Fibroblast of skin of left biceps (primary cell): ENCODE results near the gene ATXN7.
A peak's percentile ranks its signal among the peaks of the same experiment; 100 is the strongest.

Experiments
- DNase-seq, 2 experiments: peaks; one replicate each; pipeline ENCODE4 v3.0.0-alpha.2; 2013; ENCODE audit warnings: low read depth in 2 of 2

The ATXN7 gene

DNA sequence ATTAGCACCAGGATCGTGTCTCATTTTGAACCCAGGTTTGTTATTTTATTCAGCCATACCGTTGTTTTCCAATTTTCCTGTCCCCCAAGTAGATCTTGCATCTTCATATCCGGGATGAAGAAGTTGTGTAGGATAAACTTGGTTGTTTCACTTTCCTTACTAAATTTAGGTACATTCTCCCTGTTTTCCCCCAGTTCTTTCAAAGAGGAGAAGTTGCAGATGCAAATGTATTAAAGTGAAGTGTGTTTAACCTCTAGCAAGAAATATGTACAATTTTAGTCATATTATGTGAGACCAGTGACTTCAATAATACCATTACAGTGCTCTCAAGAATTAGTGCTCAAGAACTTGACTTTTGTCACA lies 1.3 kb downstream of the ATXN7 start:
- DNase-seq, result no peak

DNA sequence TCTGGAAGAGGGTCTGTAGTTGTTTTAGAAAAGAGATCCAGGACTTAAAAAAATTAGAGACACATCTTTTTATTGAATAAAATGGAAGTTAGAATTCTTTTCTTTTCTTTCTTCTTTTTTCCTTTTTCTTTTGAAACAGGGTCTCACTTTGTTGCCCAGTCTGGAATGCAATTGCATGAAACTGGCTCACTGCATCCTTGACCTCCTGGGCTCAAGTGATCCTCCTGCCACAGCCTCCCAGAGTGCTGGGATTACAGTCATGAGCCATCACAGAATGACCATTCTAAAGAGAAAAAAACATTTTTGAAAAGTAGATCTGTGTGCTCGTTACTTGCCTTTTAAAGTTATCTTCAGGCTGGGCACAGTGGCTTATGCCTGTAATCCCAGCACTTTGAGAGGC lies 3.6 kb downstream of the ATXN7 start:
- no peak for DNase-seq

DNA sequence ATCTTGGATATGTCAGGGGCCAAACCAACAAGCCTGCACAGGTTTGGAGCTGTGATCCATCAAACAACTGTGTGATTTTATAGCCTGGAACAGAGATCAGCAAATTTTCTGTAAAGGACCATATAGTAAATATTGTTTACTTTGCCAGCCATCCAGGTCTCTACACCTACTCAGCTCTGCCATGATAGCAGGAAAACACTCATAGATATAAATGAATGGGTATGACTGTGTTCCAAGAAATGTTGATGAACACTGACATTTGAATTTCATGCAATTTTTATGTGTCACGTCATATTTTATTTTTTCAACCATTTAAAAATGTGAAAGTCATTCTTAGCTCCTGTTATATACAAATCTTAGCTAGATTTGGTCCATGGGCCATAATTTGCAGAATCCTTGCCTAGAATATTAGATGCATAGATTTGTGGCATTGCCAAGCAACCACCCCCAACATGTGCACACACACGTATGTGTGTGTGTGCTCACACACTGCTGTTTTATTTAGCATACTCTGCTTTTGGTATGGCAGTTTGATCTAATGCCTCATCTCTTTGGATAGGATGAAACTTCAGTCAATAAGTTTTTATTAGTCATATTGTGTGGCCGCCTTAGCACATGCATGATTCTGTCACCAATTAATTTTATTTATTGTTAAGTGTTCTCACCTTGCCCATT lies 6.4 kb downstream of the ATXN7 start:
- DNase-seq, result no peak

DNA sequence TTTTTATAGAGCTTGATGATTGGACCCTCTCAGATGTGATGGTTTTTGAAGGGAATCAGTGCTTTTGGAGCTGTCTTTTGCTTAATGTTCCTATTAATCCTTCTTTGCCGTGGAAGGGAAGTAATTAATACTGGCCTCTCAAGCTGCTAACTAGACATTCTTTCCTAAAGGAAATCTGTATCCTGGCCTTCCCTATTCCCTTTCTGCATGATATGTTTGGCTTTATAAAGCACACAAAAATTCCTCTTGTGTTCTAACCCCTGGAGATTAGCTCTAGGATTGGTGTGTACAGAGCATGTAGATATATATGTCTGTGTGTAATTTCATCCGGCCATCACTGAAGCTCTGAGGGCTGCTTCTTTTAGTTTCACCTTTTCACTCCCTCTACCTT lies 6.9 kb downstream of the ATXN7 start:
- no peak for DNase-seq

DNA sequence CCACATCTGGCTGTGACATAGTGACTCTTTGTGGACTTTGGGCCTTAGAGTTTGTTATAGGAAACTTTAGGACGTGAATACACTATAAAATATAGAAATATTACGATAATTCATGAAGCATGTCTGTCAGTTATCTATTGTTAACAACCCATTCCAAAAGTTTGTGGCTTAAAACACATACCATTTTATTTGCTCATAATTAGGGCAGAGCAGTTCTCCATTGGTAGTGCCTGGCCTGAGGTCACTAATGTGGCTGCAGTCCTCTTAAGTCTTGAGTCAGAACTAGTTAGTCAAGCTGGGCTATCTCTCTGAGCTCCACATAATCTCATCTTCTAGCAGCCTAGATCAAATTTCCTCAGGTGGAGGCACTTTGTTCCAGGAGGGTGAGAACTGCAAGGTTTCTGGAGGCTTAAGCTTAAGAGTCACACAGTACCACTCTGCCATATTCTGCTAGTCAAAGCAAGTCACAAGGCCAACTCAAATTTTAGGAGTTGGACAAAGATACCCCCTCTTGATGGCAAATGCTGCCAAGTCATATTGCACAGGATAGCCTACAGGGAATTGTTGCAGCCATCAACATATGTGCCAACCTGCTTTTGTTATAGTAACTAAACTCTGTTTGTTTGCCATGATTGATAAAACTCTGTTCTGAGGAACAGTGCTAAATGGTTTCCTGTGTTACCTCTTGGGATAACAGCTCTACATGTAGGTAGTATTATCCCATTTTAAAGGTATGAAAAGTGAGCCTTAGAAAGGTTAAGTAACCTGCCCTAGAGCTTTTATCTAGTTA lies 8.7 kb downstream of the ATXN7 start:
- peak; percentile 27 to 32 for DNase-seq

DNA sequence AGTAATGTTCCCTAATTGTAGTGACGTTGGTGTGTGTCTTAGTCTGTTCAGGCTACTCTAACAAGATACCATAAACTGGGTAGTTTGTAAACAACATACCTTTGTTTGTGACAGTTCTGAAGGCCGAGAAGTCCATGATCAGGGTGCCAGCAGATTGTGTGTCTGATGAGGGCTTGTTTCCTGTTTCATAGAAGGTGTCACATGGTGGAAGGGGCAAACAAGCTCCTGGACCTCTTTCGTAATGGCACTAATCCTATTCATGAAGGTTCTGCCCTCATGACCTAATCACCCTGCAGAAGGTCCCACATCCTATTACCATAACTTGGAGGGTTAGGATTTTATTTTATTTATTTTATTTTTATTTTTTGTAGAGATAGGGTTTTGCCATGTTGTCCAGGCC lies 11.1 kb downstream of the ATXN7 start:
- DNase-seq, result no peak

DNA sequence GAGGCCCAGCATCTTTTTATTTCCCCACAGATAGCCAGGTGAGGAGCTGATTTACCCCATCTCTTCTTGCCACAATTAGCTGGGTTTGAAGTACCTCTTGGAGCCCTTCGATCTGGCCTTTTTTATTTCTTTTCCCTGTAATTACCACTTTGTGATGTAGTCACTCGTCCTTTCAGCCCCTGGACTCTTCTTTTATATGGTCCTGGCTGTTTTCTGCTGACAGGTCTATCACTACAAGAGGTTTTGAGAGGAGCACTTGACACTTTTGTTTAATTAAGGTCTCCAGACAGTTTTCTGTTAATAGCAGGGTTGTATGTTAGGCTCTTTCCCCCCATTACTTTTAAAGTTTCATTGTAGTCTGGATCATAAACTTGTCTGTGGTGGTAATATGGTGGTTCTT lies 11.8 kb downstream of the ATXN7 start:
- no peak for DNase-seq

DNA sequence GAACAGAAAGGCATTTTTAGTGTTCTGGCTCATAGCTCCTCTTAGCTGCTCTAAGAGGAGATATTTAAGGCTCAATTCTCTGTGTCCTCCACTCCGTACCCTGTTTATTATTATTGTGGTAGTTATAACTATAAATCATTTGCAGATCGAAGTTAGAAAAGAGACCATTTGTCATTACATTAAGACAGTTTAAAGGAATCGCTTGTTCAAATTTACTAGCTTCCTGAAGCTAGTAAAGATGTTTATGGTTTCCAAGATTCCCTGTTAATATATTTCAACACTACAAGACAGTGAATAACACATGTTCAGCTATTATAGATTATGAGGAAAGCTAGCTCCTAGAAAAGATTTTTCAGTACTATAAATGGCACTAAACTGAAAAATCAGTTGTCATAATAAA lies 12.6 kb downstream of the ATXN7 start:
- no peak for DNase-seq

DNA sequence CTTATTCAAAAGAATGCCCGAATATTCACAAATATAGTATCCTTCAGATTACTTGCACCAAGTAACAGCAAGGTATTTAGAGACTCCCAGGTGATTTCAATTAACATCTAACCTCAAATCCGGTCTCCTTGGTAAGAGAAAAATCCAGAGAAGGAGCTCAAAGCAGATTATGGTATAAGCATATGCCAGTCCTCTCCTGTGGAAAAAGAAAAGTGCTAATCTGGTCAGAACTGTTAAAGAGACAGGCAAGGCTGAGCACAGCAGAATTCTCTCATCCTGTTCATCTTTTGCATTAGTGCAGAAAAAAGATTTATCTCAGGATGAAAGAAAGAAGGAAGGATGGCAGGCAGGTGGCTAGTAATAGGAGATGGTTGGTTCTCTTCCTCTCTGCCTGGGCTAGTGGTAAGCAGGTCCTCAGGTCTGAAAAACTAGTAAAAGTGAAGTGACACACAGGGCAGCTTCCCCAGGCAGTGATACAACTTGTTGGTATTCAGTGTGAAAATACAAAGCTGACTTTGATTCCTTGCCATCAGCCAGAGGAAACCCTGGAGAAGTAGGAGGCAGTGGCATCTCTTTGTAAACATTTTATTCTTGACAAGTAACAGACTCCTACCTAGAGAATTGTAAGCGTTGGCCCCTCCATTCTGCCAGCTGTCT lies 14.2 kb downstream of the ATXN7 start:
- DNase-seq, result no peak

DNA sequence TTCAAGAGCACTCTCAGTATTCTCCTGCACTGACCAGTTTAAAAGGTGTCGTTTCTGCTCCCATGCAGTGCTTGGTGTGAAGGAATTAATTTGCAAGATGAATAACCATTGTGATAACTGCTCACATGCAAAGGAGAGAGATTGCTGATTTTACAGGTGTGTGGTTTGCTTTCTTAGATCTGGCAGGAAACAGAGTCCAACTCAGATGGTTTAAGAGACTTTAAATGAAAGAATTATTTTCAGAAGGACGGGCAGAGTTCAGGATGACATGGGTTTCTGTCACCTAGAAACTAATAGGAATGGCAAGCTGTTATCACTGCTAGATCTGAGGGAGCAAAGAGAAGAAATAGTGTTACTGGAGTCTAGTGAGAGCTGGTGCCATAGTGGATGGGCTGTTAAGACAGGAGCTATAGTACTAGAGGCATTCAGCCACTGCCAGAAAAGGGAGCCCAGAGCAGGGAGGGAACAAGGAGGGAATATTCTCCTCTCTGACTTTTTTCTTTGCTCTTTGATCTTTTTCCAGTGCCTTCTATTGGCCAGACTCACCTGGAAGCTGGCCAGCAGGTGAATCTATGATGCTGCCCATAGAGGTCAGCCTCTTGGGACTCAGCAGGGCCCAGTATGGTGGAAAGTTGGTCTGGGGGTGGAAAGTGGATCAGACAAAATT lies 14.9 kb downstream of the ATXN7 start:
- DNase-seq, result no peak

DNA sequence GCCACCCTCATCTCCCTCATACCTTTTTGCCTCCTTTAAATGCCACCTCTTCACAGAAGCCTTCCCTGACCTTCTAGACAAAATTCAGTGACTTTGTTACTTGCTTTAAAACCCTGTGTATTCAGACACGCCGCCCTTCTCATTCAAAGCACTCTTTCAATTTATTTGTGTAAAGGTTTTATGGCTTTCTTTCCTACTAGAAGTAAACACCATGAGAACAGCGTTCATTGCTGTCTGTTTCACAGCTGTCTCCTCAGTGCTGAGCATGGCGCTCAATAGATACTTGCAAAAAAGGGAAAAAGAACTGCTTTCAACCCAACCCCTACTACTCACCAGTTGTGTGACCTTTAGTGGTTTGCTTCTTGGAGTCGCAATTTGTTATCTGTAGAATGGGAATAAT lies 17.0 kb downstream of the ATXN7 start:
- DNase-seq, result no peak

DNA sequence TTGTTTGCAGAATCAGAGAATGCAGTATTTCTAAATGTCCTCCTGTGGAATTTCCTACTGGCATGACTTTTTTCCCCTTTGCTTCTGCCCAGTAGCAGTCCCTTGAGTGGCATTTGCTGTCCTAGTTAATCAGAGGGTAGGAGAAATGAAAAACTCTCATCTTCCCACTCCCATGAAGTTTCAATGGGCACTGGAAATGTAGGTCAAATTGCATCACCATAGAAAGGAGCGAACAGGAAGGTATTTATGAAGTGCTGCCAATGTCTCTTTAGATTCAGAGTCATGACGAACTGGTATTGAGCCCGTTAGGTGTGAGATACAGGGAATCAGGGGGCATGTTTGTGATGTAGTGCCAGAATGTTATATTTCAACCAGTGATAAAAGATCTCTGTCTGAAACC lies 23.2 kb downstream of the ATXN7 start:
- DNase-seq, result no peak

DNA sequence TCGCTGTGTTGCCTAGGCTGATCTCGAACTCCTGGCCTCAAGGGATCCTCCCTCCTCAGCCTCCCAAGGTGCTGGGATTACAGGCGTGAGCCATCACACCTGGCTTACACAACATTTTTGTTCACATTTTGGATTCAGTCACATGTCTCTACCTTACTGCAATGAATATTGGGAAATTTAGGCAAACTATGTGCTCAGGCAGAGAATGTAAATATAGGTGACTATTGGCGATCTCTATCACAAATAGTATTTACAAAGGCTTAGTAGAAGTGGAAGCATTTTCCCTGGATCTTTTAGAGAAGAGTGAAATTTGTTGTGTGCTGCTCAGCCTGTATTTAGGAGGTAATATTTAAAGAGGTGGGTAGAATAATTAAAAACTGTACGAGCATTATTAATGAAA lies 27.9 kb downstream of the ATXN7 start:
- no peak for DNase-seq

DNA sequence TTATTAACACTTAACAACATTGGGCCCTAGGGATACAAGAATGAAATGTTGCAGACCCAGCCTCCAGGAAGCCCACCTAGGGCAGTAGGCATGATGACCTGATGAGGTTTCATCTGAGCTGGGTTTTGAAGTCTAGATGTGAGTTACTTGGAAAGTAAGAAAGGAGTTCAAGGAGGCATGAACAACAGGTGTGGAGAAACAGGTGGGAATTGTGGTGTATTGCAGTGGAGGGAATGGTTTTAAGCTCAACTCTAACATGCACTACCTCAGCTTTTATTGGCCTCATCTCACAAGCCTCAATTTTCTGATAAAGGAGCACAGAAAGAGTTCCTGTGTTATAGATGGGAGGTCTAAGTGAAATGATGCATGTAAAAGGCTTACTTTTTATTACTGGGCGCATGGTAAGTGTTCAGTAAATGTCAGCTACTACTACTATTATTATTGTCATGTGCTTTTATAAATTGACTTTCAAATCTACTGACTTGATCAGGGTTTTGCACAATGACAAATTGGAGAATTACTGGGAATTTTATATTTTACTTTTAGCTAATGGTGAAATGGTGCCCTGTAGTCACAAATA lies 29.2 kb downstream of the ATXN7 start:
- DNase-seq, result no peak

DNA sequence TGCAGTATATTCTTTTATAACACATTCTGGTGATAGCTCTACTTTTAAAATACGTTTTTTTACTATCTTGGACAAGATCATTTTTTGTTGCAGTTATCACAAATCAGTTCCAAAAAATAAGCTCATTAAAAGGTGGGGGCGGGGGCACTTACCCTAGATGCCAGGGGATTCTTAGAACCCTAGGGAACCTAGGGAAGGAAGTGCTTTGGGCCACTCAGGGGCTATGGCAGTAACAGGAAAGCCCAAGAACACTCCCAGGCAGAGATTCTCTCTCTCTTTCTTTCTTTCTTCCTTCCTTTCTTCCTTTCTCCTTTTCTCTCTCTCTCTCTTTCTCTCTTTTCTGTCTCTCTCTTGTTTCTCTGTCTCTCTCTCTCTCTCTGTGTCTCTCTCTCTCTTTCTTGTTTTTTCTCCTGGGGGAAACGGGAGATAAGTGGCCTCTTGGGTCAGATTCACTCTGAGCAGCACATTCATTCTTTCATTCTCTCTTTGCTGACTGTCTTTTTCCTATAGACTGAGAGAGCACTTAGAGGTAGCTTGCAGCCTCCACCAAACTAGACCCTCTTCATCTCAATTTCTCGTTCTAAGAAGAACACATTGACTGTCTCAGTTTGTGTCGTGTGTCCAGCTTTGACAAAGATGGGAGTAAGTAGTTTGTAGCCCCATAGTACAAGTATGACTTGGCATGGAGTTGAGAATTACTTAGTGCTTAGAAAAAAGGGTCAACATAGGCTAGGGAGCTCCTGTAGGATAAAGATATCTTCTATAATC lies 31.9 kb downstream of the ATXN7 start:
- DNase-seq, result no peak

DNA sequence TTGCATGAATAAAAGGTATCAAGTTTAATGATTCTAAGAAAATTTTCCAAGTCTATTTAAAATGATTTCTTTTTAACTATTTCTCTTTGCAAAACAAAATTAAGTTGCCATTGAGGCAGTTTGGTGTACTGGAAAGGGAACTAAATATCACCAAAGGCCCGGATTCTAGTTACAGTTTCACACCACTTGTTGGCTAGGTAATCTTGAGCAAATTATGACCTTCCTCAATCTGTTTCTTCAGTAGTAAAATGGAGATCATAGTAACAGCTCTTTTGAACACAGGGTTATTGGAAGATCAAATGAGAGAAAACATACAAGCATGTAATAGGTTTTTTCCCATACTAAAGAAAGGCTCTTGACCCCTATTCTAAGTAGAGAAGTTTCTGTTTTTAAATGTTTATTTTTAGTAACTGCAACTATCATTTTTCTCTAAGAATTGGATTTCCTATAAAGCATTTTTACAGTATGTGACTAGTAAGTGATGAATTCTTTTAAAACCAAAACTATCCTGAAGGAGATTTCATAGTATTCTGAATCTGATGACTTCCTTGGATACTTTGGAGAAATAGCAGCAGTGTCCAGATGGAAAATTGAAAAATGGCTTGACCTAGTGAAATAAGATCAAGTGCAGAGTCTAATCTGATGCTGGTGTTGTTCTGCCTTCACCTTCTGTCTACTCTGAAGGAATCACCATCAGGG lies 32.8 kb downstream of the ATXN7 start:
- no peak for DNase-seq

DNA sequence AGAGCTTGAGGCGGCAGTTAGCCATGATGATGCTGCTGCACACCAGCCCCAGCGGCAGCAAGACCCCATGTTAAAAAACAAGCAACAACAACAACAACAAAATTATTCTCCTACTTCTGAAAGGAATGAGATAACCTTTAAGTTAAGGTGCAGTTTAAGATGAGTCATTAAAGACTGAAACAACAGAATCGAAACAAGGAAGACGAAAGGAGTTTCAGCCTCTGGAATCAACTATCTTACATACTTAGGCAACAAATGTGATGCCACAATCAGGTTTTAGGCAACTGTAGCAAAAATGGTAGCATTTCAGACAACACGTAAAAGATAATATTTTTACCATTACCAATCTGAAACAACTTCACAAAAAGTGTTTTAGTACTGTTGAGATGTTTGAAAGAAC lies 36.3 kb downstream of the ATXN7 start:
- no peak for DNase-seq

DNA sequence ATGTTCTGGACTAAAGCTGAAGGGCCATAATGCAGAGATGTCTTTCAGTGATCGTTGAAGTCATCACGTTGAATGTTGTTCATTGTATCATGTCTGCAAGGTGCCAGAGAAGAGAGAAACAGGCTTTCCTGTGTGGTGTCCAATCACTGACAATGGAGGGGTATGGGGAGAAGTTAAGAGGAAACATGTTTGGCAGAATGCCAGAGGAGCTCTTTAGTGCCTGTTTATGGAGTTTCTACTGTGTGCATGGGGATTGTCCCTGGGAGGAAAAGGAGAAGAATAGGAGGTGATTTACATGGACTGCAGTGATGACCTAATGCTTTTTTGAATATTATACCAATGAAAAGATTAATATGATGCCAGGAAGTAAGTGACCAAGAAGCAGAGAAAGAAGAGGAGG lies 36.8 kb downstream of the ATXN7 start:
- DNase-seq, result no peak

DNA sequence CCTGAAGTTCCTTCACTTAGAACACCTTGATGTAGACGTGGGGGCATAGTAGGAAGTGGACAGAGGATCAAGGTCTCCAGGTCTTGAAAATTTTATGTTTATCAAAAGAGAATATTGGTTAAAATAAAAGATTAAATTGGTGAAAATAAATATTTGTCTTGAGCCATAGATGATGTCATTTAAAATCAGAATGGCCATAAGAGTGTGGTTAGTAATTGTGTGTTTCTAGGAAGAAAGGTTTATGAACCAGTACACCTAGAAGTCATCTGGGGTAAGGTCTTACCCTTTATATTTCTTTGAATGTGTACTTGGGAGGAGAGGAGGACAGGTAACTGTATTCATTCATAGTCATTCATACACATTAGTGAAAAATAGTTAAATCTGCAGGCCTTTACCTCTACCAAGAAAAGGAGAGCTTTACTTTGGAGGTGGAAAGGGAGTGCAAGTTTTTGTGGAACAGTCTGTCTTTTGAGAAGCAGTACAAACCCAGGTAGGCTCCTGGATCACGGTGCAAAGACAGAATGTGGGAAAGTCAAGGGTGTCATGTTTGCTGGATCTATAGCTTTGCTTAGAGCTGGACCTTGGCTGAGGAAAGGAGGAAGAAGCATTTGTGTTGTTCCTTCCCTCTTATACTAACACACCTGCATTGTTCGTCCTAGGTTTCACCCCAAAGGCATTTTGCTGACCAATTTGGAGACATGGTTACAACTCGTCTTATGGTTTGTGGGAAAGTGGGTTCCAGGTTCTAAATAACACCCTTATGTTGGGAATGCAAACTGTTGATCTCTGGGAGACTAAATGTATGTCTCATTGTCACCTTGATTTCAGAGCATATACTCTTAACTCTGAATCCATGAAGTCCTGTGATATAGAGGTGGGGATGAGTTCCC lies 42.3 kb downstream of the ATXN7 start:
- DNase-seq, result no peak
